Endodermal cell (in vitro differentiated cells): ENCODE results near the gene C2orf74. TPM values are rescaled to one million over a fixed set of nuclear protein-coding genes. Genes with fewer than 3 reads are reported as not detected.

Experiments
- DNase-seq: peaks from one replicate; pipeline ENCODE4 v3.0.0-alpha.2; 2017
- H3K27ac ChIP-seq: 2 replicates; pipeline ENCODE4 v1.5.1; 2013; ENCODE audit warnings: mild to moderate bottlenecking, low read depth, low read length, moderate library complexity
- H3K27me3 ChIP-seq: 2 replicates; pipeline ENCODE4 v1.6.1; 2013; ENCODE audit warnings: mild to moderate bottlenecking, low read length, moderate library complexity; ENCODE audit not compliant: insufficient read depth, control insufficient read depth, poor library complexity, severe bottlenecking
- H3K36me3 ChIP-seq: 2 replicates; pipeline ENCODE4 v1.7.0; 2013; ENCODE audit warnings: mild to moderate bottlenecking, low read length, moderate library complexity; ENCODE audit not compliant: control insufficient read depth, insufficient read depth
- H3K4me1 ChIP-seq: one replicate; pipeline ENCODE4 v1.7.0; 2013; ENCODE audit warnings: low read length; ENCODE audit not compliant: control insufficient read depth, insufficient read depth
- H3K4me3 ChIP-seq: 2 replicates; pipeline ENCODE4 v1.5.1; 2013; ENCODE audit warnings: mild to moderate bottlenecking, low read length, moderate library complexity
- H3K9ac ChIP-seq: 2 replicates; pipeline ENCODE4 v1.6.1; 2013; ENCODE audit warnings: mild to moderate bottlenecking, low read length, moderate library complexity; ENCODE audit not compliant: poor library complexity, severe bottlenecking; ENCODE audit errors: extremely low read depth
- H3K9me3 ChIP-seq: 2 replicates; pipeline ENCODE4 v1.6.1; 2013; ENCODE audit warnings: mild to moderate bottlenecking, low read length, moderate library complexity; ENCODE audit not compliant: control insufficient read depth
- H3K27ac Mint-ChIP-seq: 2 replicates; pipeline ENCODE4 v1.8.0; 2020; ENCODE audit warnings: mixed read lengths
- H3K27me3 Mint-ChIP-seq: 2 replicates; pipeline ENCODE4 v1.8.0; 2021; ENCODE audit warnings: mild to moderate bottlenecking, mixed read lengths; ENCODE audit not compliant: insufficient read depth
- H3K36me3 Mint-ChIP-seq: 2 replicates; pipeline ENCODE4 v1.8.0; 2020; ENCODE audit warnings: low read depth, mixed read lengths
- H3K4me1 Mint-ChIP-seq: 2 replicates; pipeline ENCODE4 v1.8.0; 2020; ENCODE audit warnings: mixed read lengths
- H3K4me3 Mint-ChIP-seq: 2 replicates; pipeline ENCODE4 v1.8.0; 2020; ENCODE audit warnings: mild to moderate bottlenecking, moderate library complexity, mixed read lengths
- H3K9me3 Mint-ChIP-seq: 2 replicates; pipeline ENCODE4 v1.8.0; 2020; ENCODE audit warnings: mild to moderate bottlenecking, mixed read lengths
- WGBS, 2 experiments: methylation state at CpG; one replicate each; pipeline versions ENCODE4 v1.1.5 to v1.1.7; 2013; ENCODE audit warnings: missing lambda C conversion rate in 2 of 2, mixed read lengths in 1 of 2; ENCODE audit not compliant: insufficient coverage in 1 of 2, insufficient read length in 1 of 2; 5-methylcytosine and 5-hydroxymethylcytosine counted together
- long read RNA-seq, 4 experiments: library from polyadenylated mRNA in 2 of 4; library from RNA in 1 of 4; library from capped mRNA in 1 of 4; stranded (forward) in 3 of 4; unstranded in 1 of 4; transcript quantifications; one replicate each; pipeline ENCODE4 v2.0.0, GENCODE V29; 2020 to 2021; ENCODE audit warnings: inconsistent platforms in 1 of 4
- polyA plus RNA-seq, 2 experiments: library from polyadenylated mRNA; stranded (reverse); fragments of 50-300 nt; gene quantifications; one replicate each; pipeline ENCODE4 v1.2.3, GENCODE V29; 2013
- total RNA-seq, 2 donors: library from RNA; stranded (reverse); fragmentation: NEBNext Ultra II Directional in 1 of 2; extraction: Animal tissue kit (Norgen Biotek cat#: 25700) in 1 of 2; gene quantifications; 2 replicates in 1 of 2; 3 replicates in 1 of 2; pipeline ENCODE4 v1.2.1, GENCODE V29; 2021
- TF ChIP-seq, protein P1 (sequence below): fragments of 200-600 bp; sonication (generic); conservative IDR thresholded peaks from 2 replicates; pipeline ENCODE4 v1.5.0; 2021; ENCODE audit warnings: antibody characterized with exemption, mild to moderate bottlenecking

Gene C2orf74
- total RNA-seq, result 10 to 100 TPM; 10.2 to 15.7 TPM
- 17.5 TPM for polyA plus RNA-seq (2013, experiment 1 of 2)
- 20.6 TPM for polyA plus RNA-seq (2013, experiment 2 of 2)
- long read RNA-seq, experiment 1, partial matches to known transcripts, result 7 of 10 reads
- long read RNA-seq, experiment 1, other reads (novel, unspliced or antisense), result 3 of 10 reads
- long read RNA-seq, experiment 2, partial matches to known transcripts, result 1 of 8 reads
- long read RNA-seq, experiment 2, other reads (novel, unspliced or antisense), result 3 of 8 reads
- long read RNA-seq, experiment 3, partial matches to known transcripts, result 0 of 7 reads
- long read RNA-seq, experiment 3, other reads (novel, unspliced or antisense), result 7 of 7 reads
- long read RNA-seq, experiment 4, transcript C2orf74-202 (4 exons, 879 nt), result major isoform, 26 of 51 reads
- long read RNA-seq, experiment 4, partial matches to known transcripts, result 4 of 51 reads
- long read RNA-seq, experiment 4, other reads (novel, unspliced or antisense), result 21 of 51 reads

- Mint-ChIP-seq H3K36me3 (peaks cover 68% of the 10 kb centered on the region), H3K27ac (no peak within 1 kb of the TSS), H3K4me1 (peaks cover 5% of the 10 kb centered on the region), H3K9me3 (peaks cover 24% of the 10 kb centered on the region), H3K27me3 (no peaks in the 10 kb centered on the region), H3K4me3 (no peak within 1 kb of the TSS)
- no peak for DNase-seq
- Histone ChIP-seq H3K27ac (no peak within 1 kb of the TSS), H3K4me3 (no peak within 1 kb of the TSS), H3K4me1 (no peaks in the 10 kb centered on the region), H3K36me3 (peaks cover 41% of the 10 kb centered on the region), H3K9ac (no peak within 1 kb of the TSS), H3K9me3 (peaks cover 5% of the 10 kb centered on the region), H3K27me3 (no peaks in the 10 kb centered on the region)
- TF ChIP-seq, protein P1, sequence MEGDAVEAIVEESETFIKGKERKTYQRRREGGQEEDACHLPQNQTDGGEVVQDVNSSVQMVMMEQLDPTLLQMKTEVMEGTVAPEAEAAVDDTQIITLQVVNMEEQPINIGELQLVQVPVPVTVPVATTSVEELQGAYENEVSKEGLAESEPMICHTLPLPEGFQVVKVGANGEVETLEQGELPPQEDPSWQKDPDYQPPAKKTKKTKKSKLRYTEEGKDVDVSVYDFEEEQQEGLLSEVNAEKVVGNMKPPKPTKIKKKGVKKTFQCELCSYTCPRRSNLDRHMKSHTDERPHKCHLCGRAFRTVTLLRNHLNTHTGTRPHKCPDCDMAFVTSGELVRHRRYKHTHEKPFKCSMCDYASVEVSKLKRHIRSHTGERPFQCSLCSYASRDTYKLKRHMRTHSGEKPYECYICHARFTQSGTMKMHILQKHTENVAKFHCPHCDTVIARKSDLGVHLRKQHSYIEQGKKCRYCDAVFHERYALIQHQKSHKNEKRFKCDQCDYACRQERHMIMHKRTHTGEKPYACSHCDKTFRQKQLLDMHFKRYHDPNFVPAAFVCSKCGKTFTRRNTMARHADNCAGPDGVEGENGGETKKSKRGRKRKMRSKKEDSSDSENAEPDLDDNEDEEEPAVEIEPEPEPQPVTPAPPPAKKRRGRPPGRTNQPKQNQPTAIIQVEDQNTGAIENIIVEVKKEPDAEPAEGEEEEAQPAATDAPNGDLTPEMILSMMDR, result no peak
- 93 to 100% methylated on average over 1 to 5 of the region's 5 CpGs for WGBS, 2 experiments
Measured at GRCh38 chr2:61161888-61162287, at the start of gene C2orf74. Gene C2orf74 (plus strand): TSS chr2:61162188. CDS start chr2:61162515, 327 bp downstream.

- Mint-ChIP-seq H3K9me3 (peaks cover 42% of the 10 kb centered on the region), H3K27me3 (no peaks in the 10 kb centered on the region), H3K27ac (no peak overlapping the region), H3K36me3 (peaks cover 84% of the 10 kb centered on the region), H3K4me1 (no peaks in the 10 kb centered on the region), H3K4me3 (no peak overlapping the region)
- no peaks in the 10 kb centered on the region for H3K27me3 ChIP-seq
- H3K4me1 ChIP-seq, result no peaks in the 10 kb centered on the region
- peaks cover 84% of the 10 kb centered on the region for H3K36me3 ChIP-seq
- peak overlapping the region; percentile 27 for H3K4me3 ChIP-seq
- H3K27ac ChIP-seq, result no peak overlapping the region
- no peak overlapping the region for H3K9ac ChIP-seq
- DNase-seq, result peak; percentile 50
- 87 to 98% methylated on average over 6 of the region's 6 CpGs for WGBS, 2 experiments
- peaks cover 39% of the 10 kb centered on the region for H3K9me3 ChIP-seq
- TF ChIP-seq, protein P1, result no peak
Measured at GRCh38 chr2:61114147-61114546, 47.8 kb upstream of the C2orf74 start.

GRCh38 chr2:61116302-61116701 is 45.7 kb upstream of the C2orf74 start:
- no peak overlapping the region for H3K4me3 Mint-ChIP-seq
- Histone ChIP-seq H3K36me3 (peaks cover 85% of the 10 kb centered on the region), H3K9ac (no peak overlapping the region), H3K9me3 (peaks cover 37% of the 10 kb centered on the region), H3K27ac (no peak overlapping the region), H3K27me3 (no peaks in the 10 kb centered on the region), H3K4me1 (no peaks in the 10 kb centered on the region), H3K4me3 (no peak overlapping the region)
- no peaks in the 10 kb centered on the region for H3K4me1 Mint-ChIP-seq
- H3K9me3 Mint-ChIP-seq, result peaks cover 37% of the 10 kb centered on the region
- 90% methylated on average over 2 of the region's 2 CpGs; no CpG with 5 or more reads in 1 of the 2 experiments for WGBS, 2 experiments
- DNase-seq, result no peak
- H3K36me3 Mint-ChIP-seq, result peaks cover 84% of the 10 kb centered on the region
- TF ChIP-seq, protein P1, result no peak
- H3K27me3 Mint-ChIP-seq, result no peaks in the 10 kb centered on the region
- no peak overlapping the region for H3K27ac Mint-ChIP-seq
